HG02588 (cell line): ENCODE data around the gene ANKRD16.
"Not testable (repeated sequence)": the region's sequence is repeated elsewhere in the genome, so short reads cannot be mapped to it uniquely, and the experiment has no call there.

Experiments
- ATAC-seq: cut with Tn5 transposase; IDR thresholded peaks from one replicate; pipeline ENCODE4 v1.9.1; 2021; ENCODE audit warnings: mild to moderate bottlenecking, moderate library complexity; ENCODE audit not compliant: unreplicated experiment

ANKRD16 gene

GRCh38 chr10:5882961-5883360 is 6.7 kb downstream of the ANKRD16 start:
- no peak for ATAC-seq

GRCh38 chr10:5877041-5877440 is 12.7 kb downstream of the ANKRD16 start:
- not testable (repeated sequence) for ATAC-seq

- no peak for ATAC-seq
Observed at GRCh38 chr10:5876181-5876768, 13.4 kb downstream of the ANKRD16 start.

- ATAC-seq = peak; percentile 79
Observed at GRCh38 chr10:5873515-5873995, 16.1 kb downstream of the ANKRD16 start.

- no peak for ATAC-seq
Observed at GRCh38 chr10:5871596-5871995, 18.1 kb downstream of the ANKRD16 start.

- no peak for ATAC-seq
Observed at GRCh38 chr10:5869156-5869555, 20.5 kb downstream of the ANKRD16 start.

- ATAC-seq = not testable (repeated sequence)
Observed at GRCh38 chr10:5868383-5868782, 21.3 kb downstream of the ANKRD16 start.

GRCh38 chr10:5867091-5867615 is 22.5 kb downstream of the ANKRD16 start:
- not testable (repeated sequence) for ATAC-seq

- not testable (repeated sequence) for ATAC-seq
Observed at GRCh38 chr10:5866451-5867081, 23.1 kb downstream of the ANKRD16 start.

- ATAC-seq = not testable (repeated sequence)
Observed at GRCh38 chr10:5862981-5863685, 26.6 kb downstream of the ANKRD16 start.

GRCh38 chr10:5862360-5862961 is 27.2 kb downstream of the ANKRD16 start:
- peak; percentile 95 for ATAC-seq

- no peak for ATAC-seq
Observed at GRCh38 chr10:5860066-5860465, 29.6 kb downstream of the ANKRD16 start.

GRCh38 chr10:5858811-5859210 is 30.9 kb downstream of the ANKRD16 start:
- ATAC-seq = no peak

- no peak for ATAC-seq
Observed at GRCh38 chr10:5856701-5857004, 33.0 kb downstream of the ANKRD16 start.

- ATAC-seq = no peak
Observed at GRCh38 chr10:5855979-5856700, 33.6 kb downstream of the ANKRD16 start.

- ATAC-seq = no peak
Observed at GRCh38 chr10:5854131-5854475, 35.6 kb downstream of the ANKRD16 start.

- ATAC-seq = not testable (repeated sequence)
Observed at GRCh38 chr10:5846667-5847066, 43.0 kb downstream of the ANKRD16 start.

- no peak for ATAC-seq
Observed at GRCh38 chr10:5844345-5845055, 45.2 kb downstream of the ANKRD16 start.

GRCh38 chr10:5843686-5844344 is 45.9 kb downstream of the ANKRD16 start:
- ATAC-seq = no peak

GRCh38 chr10:5841965-5842364 is 47.7 kb downstream of the ANKRD16 start:
- ATAC-seq = no peak
